Transverse colon (tissue), 4 donors: ENCODE data around the gene NLE1.

ENCODE experiments used
- POLR2A ChIP-seq: fragments of 450-650 bp; IDR thresholded peaks from one replicate; pipeline ENCODE4 v1.6.1; 2016; ENCODE audit warnings: antibody characterized with exemption, mild to moderate bottlenecking, moderate library complexity
- POLR2AphosphoS5 ChIP-seq, 3 donors: sonication (generic); formaldehyde crosslinking; IDR thresholded peaks; one replicate each; pipeline ENCODE4 v1.6.1; 2016; ENCODE audit warnings: antibody characterized with exemption in 3 of 3
- TF ChIP-seq, protein P1 (sequence below), 5 experiments: fragments of 200-600 bp in 3 of 5; fragments of 450-650 bp in 2 of 5; sonication (generic) in 3 of 5; IDR thresholded peaks; 1 replicate in 2 of 5; 2 replicates in 3 of 5; pipeline ENCODE4 v1.5.1; 2016 to 2017; ENCODE audit warnings: antibody characterized with exemption in 5 of 5, inconsistent platforms in 3 of 5, mild to moderate bottlenecking in 2 of 5, moderate library complexity in 1 of 5

DNA sequence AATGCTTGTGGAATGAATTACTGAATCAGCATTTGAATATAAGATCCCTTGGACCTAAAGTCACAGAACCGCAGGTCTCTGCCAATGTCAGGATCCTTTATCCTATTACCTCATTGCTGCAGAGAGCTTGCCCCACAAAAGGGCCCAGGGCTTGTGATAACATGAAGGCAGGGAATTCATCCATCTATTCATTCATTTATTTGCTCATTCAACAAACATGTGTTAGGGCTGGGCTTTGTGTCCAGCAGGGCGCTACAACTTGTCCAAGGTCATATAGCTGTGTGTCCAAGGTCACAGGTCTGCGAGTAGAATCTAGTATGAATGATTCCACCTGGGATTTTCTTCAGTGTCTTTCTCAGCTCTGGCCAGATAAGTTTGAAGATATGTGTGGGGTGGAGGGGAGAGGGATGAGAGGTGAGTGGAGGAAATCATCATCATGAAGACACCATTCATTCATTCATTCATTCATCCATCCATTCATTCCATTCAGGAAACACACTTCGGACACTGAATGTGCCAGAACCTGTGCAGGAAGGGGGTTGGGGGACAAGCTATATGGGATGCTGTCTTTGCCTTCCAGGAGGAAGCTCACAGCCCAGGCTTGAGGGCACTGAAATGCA lies 4.2 kb upstream of the NLE1 start:
- TF ChIP-seq, protein P1, sequence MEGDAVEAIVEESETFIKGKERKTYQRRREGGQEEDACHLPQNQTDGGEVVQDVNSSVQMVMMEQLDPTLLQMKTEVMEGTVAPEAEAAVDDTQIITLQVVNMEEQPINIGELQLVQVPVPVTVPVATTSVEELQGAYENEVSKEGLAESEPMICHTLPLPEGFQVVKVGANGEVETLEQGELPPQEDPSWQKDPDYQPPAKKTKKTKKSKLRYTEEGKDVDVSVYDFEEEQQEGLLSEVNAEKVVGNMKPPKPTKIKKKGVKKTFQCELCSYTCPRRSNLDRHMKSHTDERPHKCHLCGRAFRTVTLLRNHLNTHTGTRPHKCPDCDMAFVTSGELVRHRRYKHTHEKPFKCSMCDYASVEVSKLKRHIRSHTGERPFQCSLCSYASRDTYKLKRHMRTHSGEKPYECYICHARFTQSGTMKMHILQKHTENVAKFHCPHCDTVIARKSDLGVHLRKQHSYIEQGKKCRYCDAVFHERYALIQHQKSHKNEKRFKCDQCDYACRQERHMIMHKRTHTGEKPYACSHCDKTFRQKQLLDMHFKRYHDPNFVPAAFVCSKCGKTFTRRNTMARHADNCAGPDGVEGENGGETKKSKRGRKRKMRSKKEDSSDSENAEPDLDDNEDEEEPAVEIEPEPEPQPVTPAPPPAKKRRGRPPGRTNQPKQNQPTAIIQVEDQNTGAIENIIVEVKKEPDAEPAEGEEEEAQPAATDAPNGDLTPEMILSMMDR (IDR thresholded peaks at IDR 0.05), result no peak
- no peak for TF ChIP-seq POLR2A
- TF ChIP-seq POLR2AphosphoS5 (IDR thresholded peaks at IDR 0.05), result no peak
